Lower leg skin (tissue), 3 donors: ENCODE results near the gene NUDT8.

Source experiments
- CTCF ChIP-seq, 3 donors: fragments of 450-650 bp; IDR thresholded peaks; one replicate each; pipeline ENCODE4 v1.5.1; 2016; ENCODE audit warnings: antibody characterized with exemption in 3 of 3, mild to moderate bottlenecking in 3 of 3, moderate library complexity in 2 of 3
- POLR2A ChIP-seq, 2 donors: fragments of 450-650 bp; IDR thresholded peaks; one replicate each; pipeline ENCODE4 v1.6.1; 2016 to 2017; ENCODE audit warnings: antibody characterized with exemption in 2 of 2, mild to moderate bottlenecking in 1 of 2, moderate library complexity in 1 of 2

GRCh38 chr11:67588136-67588503, 41.6 kb downstream of the NUDT8 start:
- no peak for TF ChIP-seq CTCF (IDR thresholded peaks at IDR 0.05)
- no peak for TF ChIP-seq POLR2A (IDR thresholded peaks at IDR 0.05)
